GM19025 (cell line): ENCODE measurements around the gene GTPBP1.

Experiments
- ATAC-seq: cut with Tn5 transposase; IDR thresholded peaks from one replicate; pipeline ENCODE4 v1.9.1; 2021; ENCODE audit warnings: mild to moderate bottlenecking, low read depth, moderate library complexity; ENCODE audit not compliant: unreplicated experiment

Gene GTPBP1

GRCh38 chr22:38781033-38781432, 75.3 kb downstream of the GTPBP1 start:
- ATAC-seq = no peak

DNA sequence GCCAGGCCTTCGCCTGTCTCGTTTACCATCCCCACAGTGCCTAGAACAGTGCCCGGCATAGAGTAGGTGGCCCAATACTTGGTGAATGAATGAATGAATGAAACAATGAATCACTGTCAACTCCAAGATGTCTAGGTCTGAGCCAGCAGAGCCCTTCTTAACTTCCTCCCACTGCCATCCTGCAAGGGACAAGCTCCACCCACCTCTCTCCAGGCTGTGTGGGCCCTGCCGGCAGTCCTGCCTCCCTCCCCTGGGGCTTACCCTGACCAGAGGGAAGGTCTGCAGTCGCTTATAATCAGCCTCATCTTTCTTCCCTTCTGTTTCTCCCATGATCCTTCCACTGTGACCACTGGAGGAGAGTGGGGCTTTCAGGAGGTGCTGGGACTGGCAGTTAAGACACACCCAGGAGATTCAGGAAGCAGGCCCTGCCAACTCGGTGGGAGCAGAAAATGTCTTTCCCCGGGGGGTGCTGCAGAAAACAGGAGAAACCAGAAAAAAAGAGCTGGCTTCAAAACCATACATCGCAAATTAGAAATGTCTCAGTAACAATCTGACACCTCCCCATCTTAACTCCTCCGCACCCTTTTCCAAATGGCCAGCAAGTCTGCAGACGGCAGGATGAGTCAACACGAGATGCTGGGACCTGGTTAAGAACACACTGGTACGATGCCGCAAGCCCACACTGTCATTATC, 76.8 kb downstream of the GTPBP1 start:
- no peak for ATAC-seq
